OCI-LY1 (cell line): ENCODE measurements around the gene EVL.

Experiments used
- H2AFZ ChIP-seq: fragments of 200-600 bp; sonication (generic), shearing (Covaris generic); 2 replicates; pipeline ENCODE4 v1.6.0; 2014; ENCODE audit warnings: antibody characterized with exemption, mild to moderate bottlenecking, low read length
- H3F3A ChIP-seq: fragments of 200-600 bp; sonication (generic), shearing (Covaris generic); 2 replicates; pipeline ENCODE4 v1.6.0; 2014; ENCODE audit warnings: mild to moderate bottlenecking, antibody characterized with exemption, low read length, moderate library complexity; ENCODE audit not compliant: insufficient read depth
- H3K27ac ChIP-seq: fragments of 200-600 bp; sonication (generic); 2 replicates; pipeline ENCODE4 v1.5.1; 2014; ENCODE audit warnings: low read length, mixed run types, mild to moderate bottlenecking, low read depth; ENCODE audit not compliant: poor library complexity, severe bottlenecking
- H3K27me3 ChIP-seq: fragments of 200-600 bp; sonication (generic); 2 replicates; pipeline ENCODE4 v1.6.0; 2014; ENCODE audit warnings: antibody characterized with exemption, mild to moderate bottlenecking, low read length, moderate library complexity; ENCODE audit not compliant: insufficient read depth
- H3K36me3 ChIP-seq: fragments of 200-600 bp; sonication (generic); 2 replicates; pipeline ENCODE4 v1.6.1; 2014; ENCODE audit warnings: mild to moderate bottlenecking, antibody characterized with exemption, low read length, moderate library complexity, mixed read lengths; ENCODE audit not compliant: insufficient read depth
- H3K4me1 ChIP-seq: fragments of 200-600 bp; sonication (generic); 2 replicates; pipeline ENCODE4 v1.5.1; 2014; ENCODE audit warnings: mild to moderate bottlenecking, low read length, moderate library complexity; ENCODE audit not compliant: insufficient read depth, severe bottlenecking
- H3K4me2 ChIP-seq: fragments of 200-600 bp; sonication (generic), shearing (Covaris generic); 2 replicates; pipeline ENCODE4 v1.6.1; 2014; ENCODE audit warnings: low read length
- H3K4me3 ChIP-seq: fragments of 200-600 bp; sonication (generic); 2 replicates; pipeline ENCODE4 v1.5.1; 2014; ENCODE audit warnings: low read length, low read depth, mild to moderate bottlenecking, mixed read lengths; ENCODE audit not compliant: poor library complexity, severe bottlenecking
- H3K79me2 ChIP-seq: fragments of 200-600 bp; shearing (Covaris generic); 2 replicates; pipeline ENCODE4 v1.6.1; 2016; ENCODE audit warnings: mixed run types, low read length, mixed read lengths; ENCODE audit not compliant: insufficient read depth
- H3K9ac ChIP-seq: fragments of 200-600 bp; sonication (generic), shearing (Covaris generic); 2 replicates; pipeline ENCODE4 v1.6.1; 2014; ENCODE audit warnings: mild to moderate bottlenecking, low read length, mixed read lengths
- H3K9me2 ChIP-seq: fragments of 200-600 bp; sonication (generic), shearing (Covaris generic); 2 replicates; pipeline ENCODE4 v1.6.1; 2014; ENCODE audit warnings: low read depth, mild to moderate bottlenecking, low read length, mixed read lengths
- H3K9me3 ChIP-seq: fragments of 200-600 bp; shearing (Covaris generic); 2 replicates; pipeline ENCODE4 v1.6.1; 2014; ENCODE audit warnings: low read length, mixed read lengths
- H4K20me1 ChIP-seq: fragments of 200-600 bp; sonication (generic), shearing (Covaris generic); 2 replicates; pipeline ENCODE4 v1.6.0; 2016; ENCODE audit warnings: mild to moderate bottlenecking, low read length; ENCODE audit not compliant: insufficient read depth
- EZH2 ChIP-seq: fragments of 200-600 bp; sonication (generic), shearing (Covaris generic); IDR thresholded peaks from 2 replicates; pipeline ENCODE4 v1.8.0; 2017; ENCODE audit warnings: borderline replicate concordance, mixed run types, mild to moderate bottlenecking, antibody characterized with exemption, low read length, moderate library complexity, mixed read lengths
- TF ChIP-seq, protein P1 (sequence below): fragments of 200-600 bp; sonication (generic), shearing (Covaris generic); IDR thresholded peaks from 2 replicates; pipeline ENCODE4 v1.5.1; 2017; ENCODE audit warnings: mild to moderate bottlenecking, antibody characterized with exemption, low read length, moderate library complexity, mixed read lengths

The EVL gene

DNA sequence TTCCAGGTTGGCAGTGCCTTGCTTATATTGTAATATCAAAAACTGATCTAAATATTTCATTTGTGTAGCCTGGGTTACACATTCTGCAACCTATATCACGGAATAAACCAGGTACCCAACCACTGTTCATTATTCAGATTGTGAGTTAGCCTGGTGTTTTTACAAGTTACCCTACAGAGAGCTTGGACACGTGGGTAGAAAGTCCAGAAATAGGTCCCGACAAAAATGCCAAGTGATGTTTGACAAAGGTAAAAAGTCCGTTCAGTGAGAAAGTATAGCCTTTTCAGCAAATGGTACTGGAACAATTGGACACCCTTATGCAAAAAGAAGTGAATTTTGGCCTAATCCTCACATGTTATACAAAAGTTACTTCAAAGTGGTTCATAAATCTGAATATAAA is 17.6 kb upstream of the EVL start:
- Histone ChIP-seq H3K4me3 (no peak overlapping the region), H3K9ac (no peak overlapping the region), H3K36me3 (no peaks in the 10 kb centered on the region), H3K4me2 (no peak overlapping the region), H3K27me3 (no peaks in the 10 kb centered on the region), H3K79me2 (no peaks in the 10 kb centered on the region), H4K20me1 (no peaks in the 10 kb centered on the region), H3K4me1 (no peaks in the 10 kb centered on the region), H3F3A (no peaks in the 10 kb centered on the region), H3K9me2 (no peaks in the 10 kb centered on the region), H3K27ac (no peak overlapping the region), H3K9me3 (no peaks in the 10 kb centered on the region), H2AFZ (no peak overlapping the region)
- TF ChIP-seq EZH2, result no peak
- TF ChIP-seq, protein P1, sequence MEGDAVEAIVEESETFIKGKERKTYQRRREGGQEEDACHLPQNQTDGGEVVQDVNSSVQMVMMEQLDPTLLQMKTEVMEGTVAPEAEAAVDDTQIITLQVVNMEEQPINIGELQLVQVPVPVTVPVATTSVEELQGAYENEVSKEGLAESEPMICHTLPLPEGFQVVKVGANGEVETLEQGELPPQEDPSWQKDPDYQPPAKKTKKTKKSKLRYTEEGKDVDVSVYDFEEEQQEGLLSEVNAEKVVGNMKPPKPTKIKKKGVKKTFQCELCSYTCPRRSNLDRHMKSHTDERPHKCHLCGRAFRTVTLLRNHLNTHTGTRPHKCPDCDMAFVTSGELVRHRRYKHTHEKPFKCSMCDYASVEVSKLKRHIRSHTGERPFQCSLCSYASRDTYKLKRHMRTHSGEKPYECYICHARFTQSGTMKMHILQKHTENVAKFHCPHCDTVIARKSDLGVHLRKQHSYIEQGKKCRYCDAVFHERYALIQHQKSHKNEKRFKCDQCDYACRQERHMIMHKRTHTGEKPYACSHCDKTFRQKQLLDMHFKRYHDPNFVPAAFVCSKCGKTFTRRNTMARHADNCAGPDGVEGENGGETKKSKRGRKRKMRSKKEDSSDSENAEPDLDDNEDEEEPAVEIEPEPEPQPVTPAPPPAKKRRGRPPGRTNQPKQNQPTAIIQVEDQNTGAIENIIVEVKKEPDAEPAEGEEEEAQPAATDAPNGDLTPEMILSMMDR, result no peak

DNA sequence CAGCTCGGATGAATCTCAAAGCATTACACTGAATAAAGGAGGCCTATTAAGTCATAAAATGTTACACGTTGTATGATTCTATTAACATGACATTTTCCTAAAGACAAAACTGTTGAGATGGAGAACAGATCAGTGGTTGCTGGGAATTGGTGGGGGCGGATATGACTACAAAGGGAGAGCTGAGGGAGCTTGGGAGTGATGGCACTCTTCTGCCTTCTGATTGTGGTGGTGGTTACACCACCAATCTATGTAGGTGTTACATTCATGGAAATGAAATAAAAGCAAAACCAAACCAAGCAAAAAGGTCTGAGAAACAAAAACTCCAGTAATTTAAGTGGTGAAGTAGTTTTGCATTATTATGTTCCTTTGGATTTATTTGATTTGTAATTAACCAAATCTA is 16.4 kb upstream of the EVL start:
- Histone ChIP-seq H3K27ac (no peak overlapping the region), H3K4me1 (no peaks in the 10 kb centered on the region), H3K9ac (no peak overlapping the region), H3K27me3 (no peaks in the 10 kb centered on the region), H3K9me3 (no peaks in the 10 kb centered on the region), H3K4me3 (no peak overlapping the region), H3K36me3 (no peaks in the 10 kb centered on the region), H4K20me1 (no peaks in the 10 kb centered on the region), H2AFZ (no peak overlapping the region), H3K9me2 (no peaks in the 10 kb centered on the region), H3F3A (no peaks in the 10 kb centered on the region), H3K4me2 (no peak overlapping the region), H3K79me2 (no peaks in the 10 kb centered on the region)
- TF ChIP-seq, protein P1, result no peak
- TF ChIP-seq EZH2, result no peak

DNA sequence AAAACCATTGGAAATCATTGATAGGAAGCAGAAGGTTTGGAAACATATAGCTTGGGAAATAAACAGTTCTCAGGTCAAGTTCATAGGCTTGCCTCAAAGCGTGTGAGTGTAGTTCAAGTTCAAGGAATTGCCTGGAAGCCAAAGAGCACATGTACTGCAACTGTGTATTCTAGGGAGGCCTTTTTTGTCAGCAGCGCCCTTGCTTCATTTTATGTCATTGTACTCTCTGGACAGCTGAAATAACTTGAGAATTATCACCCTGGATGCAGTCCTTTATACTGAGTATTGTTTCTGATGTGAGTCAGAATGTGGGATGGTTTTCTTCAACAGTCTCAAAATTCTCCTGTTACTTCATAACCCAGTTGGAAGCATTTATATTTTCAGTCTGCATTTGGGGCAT is 16.0 kb upstream of the EVL start:
- no peaks in the 10 kb centered on the region for H3F3A ChIP-seq
- no peak overlapping the region for H3K27ac ChIP-seq
- no peaks in the 10 kb centered on the region for H4K20me1 ChIP-seq
- TF ChIP-seq, protein P1, result no peak
- no peak for TF ChIP-seq EZH2
- H3K9me3 ChIP-seq, result no peaks in the 10 kb centered on the region
- no peak overlapping the region for H3K9ac ChIP-seq
- H3K79me2 ChIP-seq, result no peaks in the 10 kb centered on the region
- no peak overlapping the region for H3K4me2 ChIP-seq
- H3K9me2 ChIP-seq, result no peaks in the 10 kb centered on the region
- no peak overlapping the region for H3K4me3 ChIP-seq
- no peaks in the 10 kb centered on the region for H3K27me3 ChIP-seq
- no peak overlapping the region for H2AFZ ChIP-seq
- H3K4me1 ChIP-seq, result no peaks in the 10 kb centered on the region
- H3K36me3 ChIP-seq, result no peaks in the 10 kb centered on the region
